Breast epithelium (tissue), 4 donors: ENCODE data around the gene MYO1D. TPM values are rescaled to one million over a fixed set of nuclear protein-coding genes. Genes with fewer than 3 reads are reported as not detected.
"Not testable (repeated sequence)": the region's sequence is repeated elsewhere in the genome, so short reads cannot be mapped to it uniquely, and the experiment has no call there.

ENCODE experiments used
- DNase-seq, 2 donors: peaks; one replicate each; pipeline ENCODE4 v3.0.0-alpha.2; 2019; ENCODE audit warnings: low spot score in 2 of 2
- H3K27ac ChIP-seq, 2 donors: fragments of 200-600 bp; sonication (generic) in 1 of 2; one replicate each; pipeline ENCODE4 v1.5.1; 2016 to 2019; ENCODE audit warnings: mild to moderate bottlenecking in 1 of 2
- H3K27me3 ChIP-seq, 2 donors: fragments of 200-600 bp; sonication (generic) in 1 of 2; one replicate each; pipeline versions ENCODE4 v1.5.1 to v1.6.0; 2017 to 2019; ENCODE audit warnings: control low read depth in 1 of 2, mild to moderate bottlenecking in 1 of 2
- H3K36me3 ChIP-seq: fragments of 200-600 bp; one replicate; pipeline ENCODE4 v1.5.1; 2019
- H3K4me1 ChIP-seq, 2 donors: fragments of 200-600 bp; sonication (generic); one replicate each; pipeline ENCODE4 v1.5.1; 2016 to 2019; ENCODE audit warnings: control low read depth in 1 of 2
- H3K4me3 ChIP-seq, 3 donors: fragments of 200-600 bp; sonication (generic); 1 replicate in 2 of 3; 2 replicates in 1 of 3; pipeline ENCODE4 v1.5.1; 2016 to 2019; ENCODE audit warnings: mild to moderate bottlenecking in 3 of 3, moderate library complexity in 2 of 3
- H3K9me3 ChIP-seq, 2 donors: fragments of 200-600 bp; sonication (generic) in 1 of 2; one replicate each; pipeline ENCODE4 v1.5.1; 2016 to 2019; ENCODE audit warnings: control low read depth in 1 of 2
- POLR2A ChIP-seq: fragments of 450-650 bp; IDR thresholded peaks from one replicate; pipeline ENCODE4 v1.6.1; 2016; ENCODE audit warnings: antibody characterized with exemption, mild to moderate bottlenecking, moderate library complexity
- POLR2AphosphoS5 ChIP-seq, 3 donors: sonication (generic); formaldehyde crosslinking; IDR thresholded peaks; one replicate each; pipeline ENCODE4 v1.6.1; 2017; ENCODE audit warnings: antibody characterized with exemption in 3 of 3
- intact Hi-C: fragments of 100-400 bp; cut with DNase I; formaldehyde crosslinking; loops from one replicate; pipeline ENCODE4 v1.15.1; 2023; ENCODE audit warnings: low total_unique reads
- total RNA-seq, 3 donors: library from RNA; depleted of rRNA; stranded (reverse); fragments of >200 nt; gene quantifications; one replicate each; pipeline ENCODE4 v1.1.0, GENCODE V29; 2016
- TF ChIP-seq, protein P1 (sequence below), 3 donors: fragments of 450-650 bp; IDR thresholded peaks; one replicate each; pipeline ENCODE4 v1.5.1; 2016 to 2017; ENCODE audit warnings: antibody characterized with exemption in 3 of 3, mild to moderate bottlenecking in 3 of 3, moderate library complexity in 3 of 3

Gene MYO1D
- total RNA-seq, 3 donors from 2014 or later: 54.4 to 114 (median 76.7) TPM

DNA sequence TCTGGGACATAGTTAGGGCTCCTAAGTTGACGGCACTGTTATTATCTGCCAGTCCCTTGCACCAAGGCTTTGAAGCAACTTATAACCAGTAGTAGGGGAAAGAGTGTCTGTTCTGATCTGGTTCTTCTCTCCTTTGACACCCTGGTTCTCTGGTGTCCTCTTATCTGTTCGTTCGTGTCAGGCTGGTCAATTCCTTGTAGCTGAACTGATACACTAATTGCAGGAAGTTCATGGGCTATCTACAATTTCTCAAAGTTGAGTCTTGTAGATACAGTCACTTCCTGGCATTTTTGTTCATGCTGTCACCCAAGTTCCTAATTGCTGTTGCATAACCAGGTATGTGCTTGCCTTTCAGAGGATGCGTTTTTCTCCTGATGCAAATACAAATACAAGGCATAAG is 17.3 kb upstream of the MYO1D start:
- Histone ChIP-seq H3K4me1 (no peaks in the 10 kb centered on the region), H3K27me3 (no peaks in the 10 kb centered on the region), H3K9me3 (no peaks in the 10 kb centered on the region), H3K27ac (no peak overlapping the region), H3K4me3 (no peak overlapping the region), H3K36me3 (no peaks in the 10 kb centered on the region)
- intact Hi-C loops: no loop called here
- TF ChIP-seq, protein P1, sequence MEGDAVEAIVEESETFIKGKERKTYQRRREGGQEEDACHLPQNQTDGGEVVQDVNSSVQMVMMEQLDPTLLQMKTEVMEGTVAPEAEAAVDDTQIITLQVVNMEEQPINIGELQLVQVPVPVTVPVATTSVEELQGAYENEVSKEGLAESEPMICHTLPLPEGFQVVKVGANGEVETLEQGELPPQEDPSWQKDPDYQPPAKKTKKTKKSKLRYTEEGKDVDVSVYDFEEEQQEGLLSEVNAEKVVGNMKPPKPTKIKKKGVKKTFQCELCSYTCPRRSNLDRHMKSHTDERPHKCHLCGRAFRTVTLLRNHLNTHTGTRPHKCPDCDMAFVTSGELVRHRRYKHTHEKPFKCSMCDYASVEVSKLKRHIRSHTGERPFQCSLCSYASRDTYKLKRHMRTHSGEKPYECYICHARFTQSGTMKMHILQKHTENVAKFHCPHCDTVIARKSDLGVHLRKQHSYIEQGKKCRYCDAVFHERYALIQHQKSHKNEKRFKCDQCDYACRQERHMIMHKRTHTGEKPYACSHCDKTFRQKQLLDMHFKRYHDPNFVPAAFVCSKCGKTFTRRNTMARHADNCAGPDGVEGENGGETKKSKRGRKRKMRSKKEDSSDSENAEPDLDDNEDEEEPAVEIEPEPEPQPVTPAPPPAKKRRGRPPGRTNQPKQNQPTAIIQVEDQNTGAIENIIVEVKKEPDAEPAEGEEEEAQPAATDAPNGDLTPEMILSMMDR (IDR thresholded peaks at IDR 0.05): no peak
- TF ChIP-seq POLR2AphosphoS5 (IDR thresholded peaks at IDR 0.05) (no peak), POLR2A (no peak)
- no peak for DNase-seq

DNA sequence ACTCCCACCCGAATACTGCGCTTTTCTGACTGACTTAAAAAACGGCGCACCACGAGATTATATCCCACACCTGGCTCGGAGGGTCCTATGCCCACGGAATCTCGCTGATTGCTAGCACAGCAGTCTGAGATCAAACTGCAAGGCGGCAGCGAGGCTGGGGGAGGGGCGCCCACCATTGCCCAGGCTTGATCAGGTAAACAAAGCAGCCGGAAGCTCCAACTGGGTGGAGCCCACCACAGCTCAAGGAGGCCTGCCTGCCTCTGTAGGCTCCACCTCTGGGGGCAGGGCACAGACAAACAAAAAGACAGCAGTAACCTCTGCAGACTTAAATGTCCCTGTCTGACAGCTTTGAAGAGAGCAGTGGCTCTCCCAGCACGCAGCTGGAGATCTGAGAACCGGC is 10.5 kb upstream of the MYO1D start:
- H3K36me3 ChIP-seq, H3K27ac ChIP-seq, H3K4me3 ChIP-seq, H3K9me3 ChIP-seq, intact Hi-C loops, DNase-seq, H3K4me1 ChIP-seq, H3K27me3 ChIP-seq: not testable (repeated sequence)

DNA sequence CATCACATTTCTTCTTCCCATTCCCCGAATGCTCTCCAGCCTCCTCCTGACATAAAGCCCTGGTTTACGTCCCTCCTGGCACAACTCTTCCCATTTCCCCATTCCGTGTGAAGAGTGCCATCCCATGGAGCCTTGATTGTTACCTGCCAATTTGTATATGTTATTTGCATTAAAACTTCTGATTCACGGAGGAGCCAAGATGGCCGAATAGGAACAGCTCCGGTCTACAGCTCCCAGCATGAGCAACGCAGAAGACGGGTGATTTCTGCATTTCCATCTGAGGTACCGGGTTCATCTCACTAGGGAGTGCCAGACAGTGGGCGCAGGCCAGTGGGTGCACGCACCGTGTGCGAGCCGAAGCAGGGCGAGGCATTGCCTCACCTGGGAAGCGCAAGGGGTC is 10.0 kb upstream of the MYO1D start:
- H3K36me3 ChIP-seq, H3K4me1 ChIP-seq: not testable (repeated sequence)

DNA sequence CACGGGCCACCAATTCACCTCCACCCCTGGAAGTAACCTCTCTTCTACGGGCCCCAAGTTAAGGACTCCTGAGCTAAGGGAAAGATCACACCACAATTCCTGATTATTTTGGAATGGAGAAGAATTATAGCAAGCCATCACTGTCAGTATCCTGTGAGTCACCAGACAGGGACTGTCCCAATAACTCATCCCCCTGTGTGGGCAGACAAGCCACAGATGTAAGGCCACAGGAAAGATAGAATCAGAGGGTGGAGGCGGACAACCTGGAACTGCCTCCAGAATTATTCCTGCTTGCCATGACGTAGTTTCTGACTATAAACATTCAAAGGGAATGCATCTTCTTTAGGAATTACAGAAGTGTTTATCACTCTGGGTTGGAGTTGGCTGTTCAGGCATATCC is 5.8 kb upstream of the MYO1D start:
- H3K4me1 ChIP-seq: no peaks in the 10 kb centered on the region

More for the DNA sequence above, 10.0 kb upstream of the MYO1D start:
- intact Hi-C loops, H3K27me3 ChIP-seq, H3K27ac ChIP-seq, DNase-seq, H3K9me3 ChIP-seq, H3K4me3 ChIP-seq: not testable (repeated sequence)

DNA sequence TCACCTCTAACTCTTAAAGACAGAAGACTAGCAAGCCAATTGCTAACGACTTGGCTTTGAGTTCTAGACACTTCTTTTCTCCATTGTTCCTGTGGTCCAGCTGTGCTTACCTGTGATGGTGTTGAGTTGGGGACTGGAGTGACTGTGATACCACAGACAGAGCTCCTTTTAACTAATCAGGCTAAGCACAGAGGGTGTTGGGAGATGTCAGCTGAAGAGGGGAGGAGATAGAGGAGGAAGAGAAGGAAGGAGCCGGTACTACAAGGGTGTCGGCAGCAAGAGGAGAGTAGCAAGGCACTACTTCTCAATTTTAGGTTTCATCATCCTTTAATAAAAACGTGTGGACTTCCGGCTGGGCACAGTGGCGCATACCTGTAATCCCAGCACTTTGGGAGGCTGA is 5.1 kb upstream of the MYO1D start:
- Histone ChIP-seq H3K27ac (no peak overlapping the region), H3K27me3 (no peaks in the 10 kb centered on the region), H3K4me3 (no peak overlapping the region), H3K9me3 (no peaks in the 10 kb centered on the region), H3K36me3 (no peaks in the 10 kb centered on the region), H3K4me1 (no peaks in the 10 kb centered on the region)
- TF ChIP-seq POLR2AphosphoS5 (IDR thresholded peaks at IDR 0.05): no peak
- TF ChIP-seq, protein P1 (IDR thresholded peaks at IDR 0.05): no peak
- no peak for TF ChIP-seq POLR2A
- no peak for DNase-seq
- intact Hi-C loops: no loop called here

More for the DNA sequence above, 5.8 kb upstream of the MYO1D start:
- Histone ChIP-seq H3K36me3 (no peaks in the 10 kb centered on the region), H3K27me3 (no peaks in the 10 kb centered on the region), H3K4me3 (no peak overlapping the region), H3K9me3 (no peaks in the 10 kb centered on the region), H3K27ac (no peak overlapping the region)
- DNase-seq: no peak
- intact Hi-C loops: no loop called here
- TF ChIP-seq POLR2A (no peak), POLR2AphosphoS5 (IDR thresholded peaks at IDR 0.05) (no peak)
- TF ChIP-seq, protein P1 (IDR thresholded peaks at IDR 0.05): no peak

DNA sequence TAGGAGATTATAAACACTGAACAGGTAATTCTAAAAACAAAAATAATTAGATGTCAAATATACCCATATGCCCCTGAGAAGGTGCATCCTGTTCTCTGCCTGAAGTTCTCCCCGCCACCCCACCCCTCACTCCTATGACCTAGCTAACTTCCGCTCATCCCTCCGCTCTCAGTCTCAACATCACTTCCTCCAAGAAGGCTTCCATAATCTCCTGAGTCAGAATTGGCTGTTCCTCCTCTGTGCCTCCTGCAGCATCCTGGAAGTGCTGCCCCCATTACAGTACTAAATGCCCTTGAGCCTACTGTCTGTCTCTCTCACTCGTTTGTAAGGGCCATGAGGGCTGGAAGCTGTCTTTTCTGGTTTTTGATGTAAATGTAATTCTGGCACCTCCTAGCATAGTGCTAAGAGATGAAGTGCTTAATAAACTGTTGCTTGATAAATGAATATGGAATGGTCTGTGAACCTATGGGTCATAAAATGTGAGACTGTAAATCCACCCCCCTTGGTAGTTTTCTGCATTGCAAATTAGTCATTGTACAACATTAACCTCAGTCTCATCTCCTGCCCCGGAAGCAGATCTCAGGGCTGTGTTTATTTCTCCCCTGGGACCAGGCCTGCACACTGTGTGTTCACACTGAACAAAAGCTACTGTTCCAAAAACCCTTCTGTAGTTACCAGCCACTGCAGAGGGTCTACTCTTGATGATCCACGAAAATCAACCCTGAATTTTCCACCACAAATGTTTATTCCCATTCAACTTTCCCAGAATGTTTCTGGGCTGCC is 3.9 kb upstream of the MYO1D start:
- Histone ChIP-seq H3K27ac (no peak overlapping the region), H3K4me1 (no peaks in the 10 kb centered on the region), H3K36me3 (no peaks in the 10 kb centered on the region), H3K4me3 (no peak overlapping the region), H3K27me3 (no peaks in the 10 kb centered on the region), H3K9me3 (no peaks in the 10 kb centered on the region)
- intact Hi-C loops: no loop called here
- no peak for DNase-seq
- TF ChIP-seq POLR2A (no peak), POLR2AphosphoS5 (IDR thresholded peaks at IDR 0.05) (no peak)
- TF ChIP-seq, protein P1 (IDR thresholded peaks at IDR 0.05): no peak
